Uterus (tissue), 4 donors: Measurements from ENCODE around the gene MCM3AP. TPM values are rescaled to one million over a fixed set of nuclear protein-coding genes. Genes with fewer than 3 reads are reported as not detected.

Experiments
- DNase-seq, 2 donors: peaks; one replicate each; pipeline ENCODE4 v3.0.0-alpha.2; 2019 to 2020
- H3K27ac ChIP-seq, 2 donors: fragments of 200-600 bp; sonication (generic); 1 replicate in 1 of 2; 2 replicates in 1 of 2; pipeline ENCODE4 v1.5.1; 2016 to 2018
- H3K27me3 ChIP-seq, 2 donors: fragments of 200-600 bp; sonication (generic); one replicate each; pipeline ENCODE4 v1.5.1; 2018 to 2019; ENCODE audit warnings: control low read depth in 1 of 2
- H3K36me3 ChIP-seq, 2 donors: fragments of 200-600 bp; sonication (generic); one replicate each; pipeline ENCODE4 v1.5.1; 2019; ENCODE audit warnings: control low read depth in 1 of 2
- H3K4me1 ChIP-seq, 2 donors: fragments of 200-600 bp; sonication (generic); one replicate each; pipeline ENCODE4 v1.5.1; 2018 to 2019; ENCODE audit warnings: control low read depth in 1 of 2
- H3K4me3 ChIP-seq, 2 donors: fragments of 200-600 bp; sonication (generic); 1 replicate in 1 of 2; 2 replicates in 1 of 2; pipeline ENCODE4 v1.5.1; 2018 to 2019; ENCODE audit warnings: mild to moderate bottlenecking in 1 of 2
- H3K9me3 ChIP-seq, 2 donors: fragments of 200-600 bp; sonication (generic); one replicate each; pipeline ENCODE4 v1.5.1; 2019; ENCODE audit warnings: control low read depth in 1 of 2
- CTCF ChIP-seq, 4 experiments: fragments of 200-600 bp in 2 of 4; fragments of 450-650 bp in 2 of 4; sonication (generic) in 2 of 4; IDR thresholded peaks; one replicate each; pipeline ENCODE4 v1.5.1; 2016 to 2019; ENCODE audit warnings: antibody characterized with exemption in 4 of 4, mild to moderate bottlenecking in 2 of 4, moderate library complexity in 1 of 4
- POLR2A ChIP-seq, 2 donors: fragments of 450-650 bp; IDR thresholded peaks; one replicate each; pipeline ENCODE4 v1.6.1; 2016; ENCODE audit warnings: antibody characterized with exemption in 2 of 2, mild to moderate bottlenecking in 1 of 2, moderate library complexity in 1 of 2
- intact Hi-C: fragments of 100-400 bp; cut with DNase I; formaldehyde crosslinking; loops from one replicate; pipeline ENCODE4 v1.15.1; 2023; ENCODE audit warnings: low total_unique reads
- total RNA-seq, 4 donors: library from RNA; depleted of rRNA in 3 of 4; stranded (reverse); fragments of >200 nt in 3 of 4; gene quantifications; one replicate each; pipeline versions ENCODE4 v1.1.0 to v1.2.4, GENCODE V29; 2014 to 2023
- donor health status: DM: yes; HTN: yes; CAD: no.

MCM3AP gene
- total RNA-seq, 4 donors from 2014 or later, result 24.1 to 128 (median 93.2) TPM

GRCh38 chr21:46248422-46248782 lies 37.0 kb downstream of the MCM3AP start:
- no peak for DNase-seq
- Histone ChIP-seq H3K27ac (no peak overlapping the region), H3K36me3 (no peaks in the 10 kb centered on the region)

DNA sequence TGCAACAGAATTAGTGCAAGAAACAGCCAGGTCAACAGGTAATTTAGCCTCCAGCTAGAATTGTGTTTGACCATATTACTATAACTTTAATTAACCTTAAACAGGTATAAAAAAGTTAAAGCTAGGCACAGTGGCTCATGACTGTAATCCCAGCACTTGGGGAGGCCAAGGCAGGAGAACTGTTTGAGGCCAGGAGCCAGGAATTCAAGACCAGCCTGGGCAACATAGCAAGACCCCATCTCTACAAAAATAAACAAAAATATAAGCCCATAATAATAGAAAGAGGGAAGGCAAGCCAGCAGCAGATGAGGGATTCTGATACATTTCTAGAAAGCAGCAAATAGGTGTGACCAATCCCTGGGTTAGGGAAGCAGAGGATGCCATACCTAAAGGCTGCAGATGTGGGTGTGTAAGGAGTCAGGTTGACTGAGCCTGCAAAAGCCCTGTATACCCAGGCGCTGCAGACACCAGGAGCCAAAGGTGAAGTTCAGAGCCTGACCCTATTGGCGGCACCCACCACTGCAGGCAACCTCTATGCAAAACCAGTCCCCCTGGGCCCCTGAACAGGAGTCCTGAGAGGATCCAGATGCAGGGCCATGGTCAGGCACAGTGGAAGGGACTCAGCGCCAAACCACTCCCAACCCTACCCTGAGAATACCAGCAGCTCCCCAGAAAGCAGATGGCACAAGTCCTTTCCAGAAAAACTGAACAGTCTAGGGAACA lies 37.6 kb downstream of the MCM3AP start:
- TF ChIP-seq POLR2A (IDR thresholded peaks at IDR 0.05) (no peak), CTCF (IDR thresholded peaks at IDR 0.05) (no peak)

More at GRCh38 chr21:46248422-46248782, 37.0 kb downstream of the MCM3AP start:
- Histone ChIP-seq H3K9me3 (no peaks in the 10 kb centered on the region), H3K4me3 (no peak overlapping the region), H3K27me3 (no peaks in the 10 kb centered on the region), H3K4me1 (no peaks in the 10 kb centered on the region)
- TF ChIP-seq CTCF (IDR thresholded peaks at IDR 0.05) (no peak), POLR2A (IDR thresholded peaks at IDR 0.05) (no peak)
- intact Hi-C loops, result no loop called here

DNA sequence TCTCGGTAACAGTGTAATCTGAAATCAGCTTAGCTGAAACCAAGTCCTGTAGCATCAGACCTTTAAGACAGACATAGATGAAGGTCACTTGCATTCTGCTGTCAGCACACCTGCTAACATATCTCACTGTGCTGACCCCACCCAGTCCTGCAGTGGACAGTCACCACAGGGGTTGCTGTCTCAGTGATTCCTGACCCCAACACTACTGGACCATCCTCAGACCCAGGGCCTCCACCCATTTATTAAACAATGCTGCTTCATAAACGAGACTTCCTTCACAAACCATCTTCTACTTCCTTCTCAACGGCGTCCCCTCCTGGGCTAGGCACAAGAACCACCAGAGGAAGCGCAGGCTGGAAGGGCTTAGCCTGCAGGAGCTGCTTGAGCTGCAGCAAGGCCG lies 39.1 kb downstream of the MCM3AP start:
- H3K27ac ChIP-seq, result no peak overlapping the region
- no peaks in the 10 kb centered on the region for H3K4me1 ChIP-seq
- intact Hi-C loops, result no loop called here
- no peak overlapping the region for H3K4me3 ChIP-seq
- TF ChIP-seq POLR2A (IDR thresholded peaks at IDR 0.05) (no peak), CTCF (IDR thresholded peaks at IDR 0.05) (no peak)
- no peaks in the 10 kb centered on the region for H3K9me3 ChIP-seq
- H3K27me3 ChIP-seq, result no peaks in the 10 kb centered on the region
- H3K36me3 ChIP-seq, result peaks cover 0 to 3% of the 10 kb centered on the region in 2 donors
- DNase-seq, result no peak

More for the DNA sequence above, 37.6 kb downstream of the MCM3AP start:
- no peaks in the 10 kb centered on the region for H3K36me3 ChIP-seq
- intact Hi-C loops, result no loop called here
- H3K27ac ChIP-seq, result no peak overlapping the region
- no peaks in the 10 kb centered on the region for H3K4me1 ChIP-seq
- no peak for DNase-seq
- no peaks in the 10 kb centered on the region for H3K9me3 ChIP-seq
- H3K4me3 ChIP-seq, result no peak overlapping the region
- no peaks in the 10 kb centered on the region for H3K27me3 ChIP-seq

- Histone ChIP-seq H3K4me3 (no peak overlapping the region), H3K4me1 (no peaks in the 10 kb centered on the region), H3K27ac (no peak overlapping the region), H3K9me3 (no peaks in the 10 kb centered on the region), H3K27me3 (no peaks in the 10 kb centered on the region), H3K36me3 (peaks cover 0 to 3% of the 10 kb centered on the region in 2 donors)
- no peak for TF ChIP-seq POLR2A (IDR thresholded peaks at IDR 0.05)
- no peak for DNase-seq
- intact Hi-C loops, result no loop called here
Measured at GRCh38 chr21:46245213-46245915, 40.0 kb downstream of the MCM3AP start.

GRCh38 chr21:46244602-46245001 lies 40.8 kb downstream of the MCM3AP start:
- Histone ChIP-seq H3K4me3 (no peak overlapping the region), H3K36me3 (peaks cover 0 to 3% of the 10 kb centered on the region in 2 donors), H3K4me1 (no peaks in the 10 kb centered on the region), H3K27ac (no peak overlapping the region), H3K9me3 (no peaks in the 10 kb centered on the region), H3K27me3 (no peaks in the 10 kb centered on the region)
- no peak for DNase-seq
- intact Hi-C loops, result no loop called here
- TF ChIP-seq POLR2A (IDR thresholded peaks at IDR 0.05) (no peak), CTCF (IDR thresholded peaks at IDR 0.05) (no peak)
